Epithelial cell of esophagus (primary cell): ENCODE results near the gene MYOCOS.
"Not testable (repeated sequence)": the region's sequence is repeated elsewhere in the genome, so short reads cannot be mapped to it uniquely, and the experiment has no call there.

Source experiments
- DNase-seq: peaks from one replicate; pipeline ENCODE4 v3.0.0; 2010; ENCODE audit warnings: low read depth
- H3K4me3 ChIP-seq: 2 replicates; pipeline ENCODE4 v1.5.1; 2011; ENCODE audit warnings: mild to moderate bottlenecking, low read length, control low read depth
- CTCF ChIP-seq: IDR thresholded peaks from 2 replicates; pipeline ENCODE4 v1.5.1; 2011; ENCODE audit warnings: low read depth, mild to moderate bottlenecking, low read length, control low read depth, inconsistent platforms; ENCODE audit not compliant: insufficient read depth; ENCODE audit errors: missing control alignments

The MYOCOS gene

GRCh38 chr1:171588230-171588629 is 33.8 kb upstream of the MYOCOS start:
- no peak overlapping the region for H3K4me3 ChIP-seq
- DNase-seq, result no peak
- TF ChIP-seq CTCF, result no peak

GRCh38 chr1:171590022-171590421 is 32.0 kb upstream of the MYOCOS start:
- H3K4me3 ChIP-seq, result no peak overlapping the region
- TF ChIP-seq CTCF, result no peak
- DNase-seq, result no peak

GRCh38 chr1:171595324-171595723 is 26.7 kb upstream of the MYOCOS start:
- H3K4me3 ChIP-seq, result no peak overlapping the region
- TF ChIP-seq CTCF, result no peak
- DNase-seq, result peak; percentile 16

- no peak overlapping the region for H3K4me3 ChIP-seq
- DNase-seq, result no peak
- TF ChIP-seq CTCF, result no peak
Observed at GRCh38 chr1:171596119-171596518, 25.9 kb upstream of the MYOCOS start.

GRCh38 chr1:171596705-171597104 is 25.3 kb upstream of the MYOCOS start:
- DNase-seq, result no peak
- TF ChIP-seq CTCF, result no peak
- no peak overlapping the region for H3K4me3 ChIP-seq

- H3K4me3 ChIP-seq, result no peak overlapping the region
- no peak for TF ChIP-seq CTCF
- no peak for DNase-seq
Observed at GRCh38 chr1:171597203-171597602, 24.8 kb upstream of the MYOCOS start.

- DNase-seq, H3K4me3 ChIP-seq: not testable (repeated sequence)
Observed at GRCh38 chr1:171600310-171600709, 21.7 kb upstream of the MYOCOS start.

GRCh38 chr1:171600862-171601261 is 21.2 kb upstream of the MYOCOS start:
- no peak overlapping the region for H3K4me3 ChIP-seq
- TF ChIP-seq CTCF, result no peak
- no peak for DNase-seq

- H3K4me3 ChIP-seq, DNase-seq: not testable (repeated sequence)
Observed at GRCh38 chr1:171603042-171603441, 19.0 kb upstream of the MYOCOS start.
